ENCODE results near the gene UBE4B.

DNA sequence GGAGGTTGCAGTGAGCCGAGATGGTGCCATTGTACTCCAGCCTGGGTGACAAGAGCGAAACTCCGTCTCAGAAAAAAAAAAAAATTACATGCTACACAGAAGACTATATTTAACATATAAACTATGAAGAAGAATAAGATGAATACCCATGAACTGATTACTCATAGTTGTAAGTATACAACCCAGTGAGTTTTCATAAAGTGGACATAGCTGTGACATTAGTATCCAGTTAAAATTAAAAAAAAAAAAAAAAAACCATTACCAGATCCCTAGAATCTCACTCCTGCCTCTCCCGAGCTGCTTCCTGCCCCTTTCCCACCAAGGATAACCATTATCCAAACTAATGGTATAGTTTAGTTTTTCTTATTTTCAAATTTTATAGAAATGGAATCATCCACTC lies 37.4 kb downstream of the UBE4B start:
- TF ChIP-seq JUND (IDR thresholded peaks at IDR 0.05; ENCODE audit: low read depth, low read length), result no peak
- no peak for TF ChIP-seq SREBF1 (IDR thresholded peaks at IDR 0.05; ENCODE audit: low read length)
- no peak for TF ChIP-seq CHD4 (IDR thresholded peaks at IDR 0.05)
- TF ChIP-seq, protein P1, sequence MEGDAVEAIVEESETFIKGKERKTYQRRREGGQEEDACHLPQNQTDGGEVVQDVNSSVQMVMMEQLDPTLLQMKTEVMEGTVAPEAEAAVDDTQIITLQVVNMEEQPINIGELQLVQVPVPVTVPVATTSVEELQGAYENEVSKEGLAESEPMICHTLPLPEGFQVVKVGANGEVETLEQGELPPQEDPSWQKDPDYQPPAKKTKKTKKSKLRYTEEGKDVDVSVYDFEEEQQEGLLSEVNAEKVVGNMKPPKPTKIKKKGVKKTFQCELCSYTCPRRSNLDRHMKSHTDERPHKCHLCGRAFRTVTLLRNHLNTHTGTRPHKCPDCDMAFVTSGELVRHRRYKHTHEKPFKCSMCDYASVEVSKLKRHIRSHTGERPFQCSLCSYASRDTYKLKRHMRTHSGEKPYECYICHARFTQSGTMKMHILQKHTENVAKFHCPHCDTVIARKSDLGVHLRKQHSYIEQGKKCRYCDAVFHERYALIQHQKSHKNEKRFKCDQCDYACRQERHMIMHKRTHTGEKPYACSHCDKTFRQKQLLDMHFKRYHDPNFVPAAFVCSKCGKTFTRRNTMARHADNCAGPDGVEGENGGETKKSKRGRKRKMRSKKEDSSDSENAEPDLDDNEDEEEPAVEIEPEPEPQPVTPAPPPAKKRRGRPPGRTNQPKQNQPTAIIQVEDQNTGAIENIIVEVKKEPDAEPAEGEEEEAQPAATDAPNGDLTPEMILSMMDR (IDR thresholded peaks at IDR 0.05 in 2 of 3, conservative IDR thresholded peaks at IDR 0.05 in 1 of 3; ENCODE audit: control insufficient read depth in 2 of 3, extremely low read depth in 1 of 3, insufficient read depth in 1 of 3, low read depth in 3 of 3, low read length in 3 of 3), result no peak
- TF ChIP-seq, protein P2, sequence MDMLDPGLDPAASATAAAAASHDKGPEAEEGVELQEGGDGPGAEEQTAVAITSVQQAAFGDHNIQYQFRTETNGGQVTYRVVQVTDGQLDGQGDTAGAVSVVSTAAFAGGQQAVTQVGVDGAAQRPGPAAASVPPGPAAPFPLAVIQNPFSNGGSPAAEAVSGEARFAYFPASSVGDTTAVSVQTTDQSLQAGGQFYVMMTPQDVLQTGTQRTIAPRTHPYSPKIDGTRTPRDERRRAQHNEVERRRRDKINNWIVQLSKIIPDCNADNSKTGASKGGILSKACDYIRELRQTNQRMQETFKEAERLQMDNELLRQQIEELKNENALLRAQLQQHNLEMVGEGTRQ (IDR thresholded peaks at IDR 0.05; ENCODE audit: borderline replicate concordance, low read depth, low read length), result no peak
- TF ChIP-seq MYC (IDR thresholded peaks at IDR 0.05; ENCODE audit: insufficient read depth, insufficient read length, insufficient replicate concordance, low read length, severe bottlenecking), result no peak
- no peak for TF ChIP-seq CBX3 (IDR thresholded peaks at IDR 0.05; ENCODE audit: borderline replicate concordance, low read depth)
- no peak for TF ChIP-seq CREB1 (IDR thresholded peaks at IDR 0.05; ENCODE audit: low read depth)
- TF ChIP-seq CEBPB (IDR thresholded peaks at IDR 0.05; ENCODE audit: borderline replicate concordance in 1 of 2, low read depth in 2 of 2, low read length in 2 of 2), result no peak
- no peak for TF ChIP-seq CREM (IDR thresholded peaks at IDR 0.05; ENCODE audit: low read depth)
- no peak for TF ChIP-seq ESRRA (IDR thresholded peaks at IDR 0.05; ENCODE audit: low read length)
- no peak for TF ChIP-seq POLR2AphosphoS5 (IDR thresholded peaks at IDR 0.05; ENCODE audit: low read length)
